ENCODE measurements around the gene KRTAP10-2.

KRTAP10-2 gene

DNA sequence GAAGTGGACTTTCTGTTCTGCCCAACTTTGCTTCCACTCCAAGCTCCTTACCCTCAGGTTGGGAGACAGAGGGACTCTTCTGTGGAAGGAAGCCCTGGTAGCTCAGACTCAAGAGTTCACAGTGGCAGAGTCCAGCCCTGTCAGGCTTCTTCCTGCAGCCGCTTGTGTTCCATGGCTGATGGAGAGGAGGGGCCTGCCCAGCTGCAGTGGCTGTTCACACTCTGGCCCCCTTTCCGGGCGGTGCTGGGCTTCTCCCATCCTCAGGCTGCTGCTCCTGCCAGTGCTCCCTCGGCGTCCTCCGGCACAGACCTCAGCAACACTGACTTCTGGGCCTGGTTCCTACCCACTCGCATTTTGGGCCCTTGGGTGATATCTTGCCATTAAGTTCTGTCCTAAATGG is 15.3 kb downstream of the KRTAP10-2 start:
- DNase-seq (ENCODE audit: low read depth) = no peak
- in situ Hi-C loops (cut with HindIII; ENCODE audit: low sequenced_read_pairs) = no loop called here
- TF ChIP-seq, protein P1, sequence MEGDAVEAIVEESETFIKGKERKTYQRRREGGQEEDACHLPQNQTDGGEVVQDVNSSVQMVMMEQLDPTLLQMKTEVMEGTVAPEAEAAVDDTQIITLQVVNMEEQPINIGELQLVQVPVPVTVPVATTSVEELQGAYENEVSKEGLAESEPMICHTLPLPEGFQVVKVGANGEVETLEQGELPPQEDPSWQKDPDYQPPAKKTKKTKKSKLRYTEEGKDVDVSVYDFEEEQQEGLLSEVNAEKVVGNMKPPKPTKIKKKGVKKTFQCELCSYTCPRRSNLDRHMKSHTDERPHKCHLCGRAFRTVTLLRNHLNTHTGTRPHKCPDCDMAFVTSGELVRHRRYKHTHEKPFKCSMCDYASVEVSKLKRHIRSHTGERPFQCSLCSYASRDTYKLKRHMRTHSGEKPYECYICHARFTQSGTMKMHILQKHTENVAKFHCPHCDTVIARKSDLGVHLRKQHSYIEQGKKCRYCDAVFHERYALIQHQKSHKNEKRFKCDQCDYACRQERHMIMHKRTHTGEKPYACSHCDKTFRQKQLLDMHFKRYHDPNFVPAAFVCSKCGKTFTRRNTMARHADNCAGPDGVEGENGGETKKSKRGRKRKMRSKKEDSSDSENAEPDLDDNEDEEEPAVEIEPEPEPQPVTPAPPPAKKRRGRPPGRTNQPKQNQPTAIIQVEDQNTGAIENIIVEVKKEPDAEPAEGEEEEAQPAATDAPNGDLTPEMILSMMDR (IDR thresholded peaks at IDR 0.05; ENCODE audit: low read depth, low read length, missing control alignments) = no peak
- no peak overlapping the region for H3K4me3 ChIP-seq (ENCODE audit: low read depth, low read length)

DNA sequence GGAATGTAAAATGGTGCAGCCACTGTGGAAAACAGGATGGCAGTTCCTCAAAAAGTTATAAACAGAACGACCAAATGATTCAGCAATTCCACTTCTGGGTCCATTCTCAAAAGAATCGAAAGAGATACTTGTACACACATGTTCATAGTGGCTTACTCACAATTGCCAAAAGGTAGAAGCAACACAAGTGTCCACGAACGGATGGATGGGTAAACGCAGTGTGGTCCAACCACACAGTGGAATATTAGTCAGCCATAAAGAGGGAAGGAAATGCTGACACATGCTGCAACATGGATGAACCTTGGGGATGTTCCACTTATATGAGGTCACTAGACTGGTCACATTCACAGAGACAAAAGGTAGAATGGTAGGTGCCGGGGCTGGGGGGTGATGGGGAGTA is 16.6 kb downstream of the KRTAP10-2 start:
- in situ Hi-C loops (cut with HindIII; ENCODE audit: low sequenced_read_pairs) = no loop called here
- no peak for DNase-seq (ENCODE audit: low read depth)
- no peak overlapping the region for H3K4me3 ChIP-seq (ENCODE audit: low read depth, low read length)
- TF ChIP-seq, protein P1 (IDR thresholded peaks at IDR 0.05; ENCODE audit: low read depth, low read length, missing control alignments) = no peak

DNA sequence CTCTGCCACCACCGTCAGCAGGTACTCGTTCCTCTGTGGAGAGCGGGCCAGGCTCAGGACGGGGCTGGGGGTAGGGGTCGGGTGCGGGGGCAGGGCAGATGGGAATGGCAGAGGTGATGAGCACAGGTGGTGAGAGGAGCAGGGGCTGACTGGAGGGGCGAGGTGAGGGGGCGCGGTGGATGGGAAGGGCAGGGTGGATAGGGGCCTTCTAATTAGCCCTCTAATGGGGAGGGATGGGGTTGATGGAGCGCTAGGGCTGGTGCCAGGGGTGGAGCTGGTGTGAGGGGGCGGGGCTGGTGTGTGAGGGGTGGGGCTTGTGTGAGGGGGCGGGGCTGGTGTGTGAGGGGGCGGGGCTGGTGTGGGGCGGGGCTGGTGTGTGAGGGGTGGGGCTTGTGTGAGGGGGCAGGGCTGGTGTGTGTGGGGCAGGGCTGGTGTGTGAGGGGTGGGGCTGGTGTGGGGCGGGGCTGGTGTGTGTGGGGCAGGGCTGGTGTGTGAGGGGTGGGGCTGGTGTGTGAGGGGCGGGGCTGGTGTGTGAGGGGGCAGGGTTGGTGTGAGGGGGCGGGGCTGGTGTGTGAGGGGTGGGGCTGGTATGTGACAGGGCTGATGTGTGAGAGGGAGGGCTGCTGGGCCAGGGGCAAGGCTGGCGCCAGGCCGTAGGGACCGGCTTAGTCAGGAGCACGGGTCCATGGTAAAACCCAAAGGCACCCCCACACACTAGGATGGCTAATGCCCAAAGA is 17.2 kb downstream of the KRTAP10-2 start:
- H3K4me3 ChIP-seq (ENCODE audit: low read depth, low read length) = no peak overlapping the region
- no peak for DNase-seq (ENCODE audit: low read depth)
- in situ Hi-C loops (cut with HindIII; ENCODE audit: low sequenced_read_pairs) = no loop called here
- TF ChIP-seq, protein P1 (IDR thresholded peaks at IDR 0.05; ENCODE audit: low read depth, low read length, missing control alignments) = no peak

- no peak overlapping the region for H3K4me3 ChIP-seq (ENCODE audit: low read depth, low read length)
- TF ChIP-seq, protein P1 (IDR thresholded peaks at IDR 0.05; ENCODE audit: low read depth, low read length, missing control alignments) = no peak
- in situ Hi-C loops (cut with HindIII; ENCODE audit: low sequenced_read_pairs) = no loop called here
- no peak for DNase-seq (ENCODE audit: low read depth)
These were observed 18.0 kb downstream of the KRTAP10-2 start for GRCh38 chr21:44533121-44533890.

DNA sequence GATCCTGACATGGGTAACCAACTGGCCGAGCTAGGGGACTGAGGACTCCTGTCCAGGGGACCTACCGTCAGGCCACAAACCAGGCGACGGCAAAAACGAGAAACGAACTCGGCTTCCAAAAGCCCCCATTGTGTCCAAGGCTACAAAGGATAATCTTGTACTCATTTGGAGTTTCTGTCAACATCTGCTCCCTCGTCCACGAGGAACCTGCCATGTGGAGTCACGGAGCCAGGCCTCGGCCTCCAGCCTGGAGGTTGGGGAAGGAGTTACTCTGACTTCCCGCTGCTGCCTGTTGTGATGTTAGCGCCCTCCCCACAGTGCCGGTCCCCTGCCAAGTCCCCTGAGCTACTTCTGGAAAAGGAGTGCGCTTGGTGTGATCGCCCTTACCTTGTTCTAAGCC is 18.6 kb downstream of the KRTAP10-2 start:
- H3K4me3 ChIP-seq (ENCODE audit: low read depth, low read length) = no peak overlapping the region
- DNase-seq (ENCODE audit: low read depth) = no peak
- TF ChIP-seq, protein P1 (IDR thresholded peaks at IDR 0.05; ENCODE audit: low read depth, low read length, missing control alignments) = no peak
- in situ Hi-C loops (cut with HindIII; ENCODE audit: low sequenced_read_pairs) = no loop called here

DNA sequence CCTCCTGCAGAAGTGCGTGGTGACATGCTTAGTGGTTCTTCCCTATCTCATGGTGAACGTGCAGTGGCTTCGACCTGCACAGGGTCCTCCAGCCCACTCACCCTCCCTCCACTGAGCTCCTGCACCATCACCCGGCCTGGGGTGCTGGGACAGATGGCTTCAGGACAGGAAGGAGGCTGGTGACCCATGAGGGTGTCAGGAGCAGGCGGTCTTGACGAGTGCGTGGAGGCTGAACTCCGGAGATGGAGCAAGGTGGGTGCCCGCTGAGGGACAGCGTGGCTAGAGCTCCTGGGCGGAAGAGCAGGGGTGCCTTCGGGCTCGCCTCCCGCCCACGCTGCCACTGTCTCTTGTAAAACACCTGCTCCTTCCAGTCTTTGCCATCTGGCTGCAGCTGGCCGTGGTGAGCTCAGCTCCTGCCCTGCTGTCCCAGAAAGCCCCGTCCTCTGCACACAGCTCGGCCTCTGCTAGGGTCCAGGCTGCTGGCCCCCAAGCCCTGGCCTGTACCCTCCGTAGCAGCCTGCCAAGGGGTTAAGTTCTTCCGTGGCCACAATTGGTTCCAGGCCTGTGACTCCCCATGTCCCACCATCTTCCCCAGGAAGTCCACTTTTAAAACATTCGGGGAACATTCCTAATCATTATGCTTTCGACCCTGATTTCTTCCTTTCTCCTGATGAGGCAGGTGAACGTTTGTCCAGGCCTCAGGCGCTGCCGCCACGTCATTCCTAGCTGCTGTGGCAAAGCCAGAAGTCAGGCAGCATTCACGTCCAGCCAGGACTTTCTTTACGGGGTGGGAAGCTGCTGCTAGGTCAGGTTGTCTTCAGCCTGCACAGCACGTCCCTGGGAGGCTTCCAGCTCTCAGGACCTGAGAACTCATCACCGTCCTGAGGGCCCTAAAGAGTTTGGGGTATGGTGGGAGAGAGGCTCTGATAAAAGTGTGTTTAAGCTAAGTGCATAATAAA is 19.4 kb downstream of the KRTAP10-2 start:
- TF ChIP-seq, protein P1 (IDR thresholded peaks at IDR 0.05; ENCODE audit: low read depth, low read length, missing control alignments) = no peak
- DNase-seq (ENCODE audit: low read depth) = no peak
- no peak overlapping the region for H3K4me3 ChIP-seq (ENCODE audit: low read depth, low read length)
- in situ Hi-C loops (cut with HindIII; ENCODE audit: low sequenced_read_pairs) = no loop called here

Data from astrocyte of the cerebellum (primary cell).